CD4-positive, alpha-beta T cell treated with Interleukin-1 beta for 1 hour (primary cell): ENCODE measurements around the gene EIF4A2.
A peak's percentile ranks its signal among the peaks of the same experiment; 100 is the strongest.
"Not testable (repeated sequence)": the region's sequence is repeated elsewhere in the genome, so short reads cannot be mapped to it uniquely, and the experiment has no call there.

Experiments
- DNase-seq, 2 donors: peaks; one replicate each; pipeline ENCODE4 v3.0.0-alpha.2; 2020 to 2022

Gene EIF4A2

DNA sequence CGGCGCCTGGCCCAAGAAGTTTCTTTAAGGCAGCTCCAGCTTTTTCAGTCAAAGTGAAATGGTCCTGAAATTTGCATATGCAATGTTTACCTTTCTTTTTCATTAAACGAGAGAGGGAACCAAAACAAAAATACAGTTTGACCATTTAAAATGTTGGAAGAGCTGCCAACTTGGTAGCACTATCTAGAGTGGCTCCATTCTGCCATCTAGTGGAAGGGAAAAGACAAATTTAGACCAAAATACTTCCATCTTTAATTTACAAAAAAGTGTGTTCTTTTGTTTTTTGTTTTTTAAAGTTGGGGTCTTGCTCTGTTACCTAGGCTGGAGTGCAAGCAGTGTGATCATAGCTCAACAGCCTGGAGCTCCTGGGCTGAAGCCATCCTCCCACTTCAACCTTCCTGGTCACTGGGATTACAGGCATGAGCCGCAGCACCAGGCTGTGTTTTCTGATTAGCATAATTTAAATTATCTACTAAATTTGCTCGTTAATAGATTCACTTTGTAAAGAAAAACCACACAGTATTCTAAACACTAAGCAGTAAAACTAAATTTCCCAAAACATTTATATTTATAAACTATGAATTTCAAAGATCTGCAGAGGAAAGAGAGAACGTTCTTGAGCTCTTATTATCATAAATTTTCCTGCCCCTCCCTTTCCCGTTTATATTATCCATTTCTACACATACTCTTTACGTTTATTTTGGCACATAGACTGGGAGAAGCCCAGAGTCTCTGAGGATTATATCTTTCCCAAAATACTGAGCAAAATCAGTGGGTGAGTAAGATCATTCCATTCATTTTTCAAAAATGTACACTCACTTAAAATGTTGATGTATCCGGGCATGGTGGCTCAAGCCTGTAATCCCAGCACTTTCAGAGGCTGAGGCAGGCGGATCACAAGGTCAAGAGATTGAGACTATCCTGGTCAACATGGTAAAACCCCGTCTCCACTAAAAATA, 38.3 kb downstream of the EIF4A2 start:
- DNase-seq = peak in 1 of 2 donors; percentile 64

DNA sequence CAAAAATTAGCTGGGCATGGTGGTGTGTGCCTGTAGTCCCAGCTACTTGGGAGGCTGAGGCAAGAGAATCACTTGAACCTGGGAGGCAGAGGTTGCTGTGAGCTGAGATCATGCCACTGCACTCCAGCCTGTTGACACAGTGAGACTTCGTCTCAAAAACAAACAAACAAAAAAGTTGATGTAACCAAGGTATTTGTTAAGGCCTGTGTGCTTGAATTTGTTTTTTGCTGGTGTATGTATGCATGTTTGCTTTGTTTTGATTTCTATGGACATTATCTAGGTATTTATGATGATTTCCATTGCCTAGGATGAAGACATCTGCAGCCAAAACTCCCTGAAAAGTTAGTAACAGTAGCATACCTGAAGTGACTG, 39.0 kb downstream of the EIF4A2 start:
- not testable (repeated sequence) for DNase-seq

DNA sequence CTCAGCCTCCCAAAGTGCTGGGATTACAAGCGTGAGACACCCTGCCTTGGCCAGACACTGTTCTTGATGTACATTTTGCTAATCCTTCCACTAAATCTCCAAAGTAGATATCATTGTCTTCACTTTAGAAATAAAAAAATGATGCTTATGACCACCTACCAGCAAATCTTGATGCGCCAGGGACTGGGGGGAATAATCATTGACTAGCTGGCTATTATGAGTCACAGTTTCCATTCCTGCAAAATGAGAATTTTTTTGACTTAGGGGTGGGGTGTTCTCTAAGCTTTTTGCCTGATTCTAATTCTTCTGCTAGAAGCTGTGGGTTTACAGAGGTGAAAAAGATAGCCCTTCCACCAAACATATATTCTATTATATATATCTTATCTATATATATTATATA, 40.0 kb downstream of the EIF4A2 start:
- DNase-seq = no peak

DNA sequence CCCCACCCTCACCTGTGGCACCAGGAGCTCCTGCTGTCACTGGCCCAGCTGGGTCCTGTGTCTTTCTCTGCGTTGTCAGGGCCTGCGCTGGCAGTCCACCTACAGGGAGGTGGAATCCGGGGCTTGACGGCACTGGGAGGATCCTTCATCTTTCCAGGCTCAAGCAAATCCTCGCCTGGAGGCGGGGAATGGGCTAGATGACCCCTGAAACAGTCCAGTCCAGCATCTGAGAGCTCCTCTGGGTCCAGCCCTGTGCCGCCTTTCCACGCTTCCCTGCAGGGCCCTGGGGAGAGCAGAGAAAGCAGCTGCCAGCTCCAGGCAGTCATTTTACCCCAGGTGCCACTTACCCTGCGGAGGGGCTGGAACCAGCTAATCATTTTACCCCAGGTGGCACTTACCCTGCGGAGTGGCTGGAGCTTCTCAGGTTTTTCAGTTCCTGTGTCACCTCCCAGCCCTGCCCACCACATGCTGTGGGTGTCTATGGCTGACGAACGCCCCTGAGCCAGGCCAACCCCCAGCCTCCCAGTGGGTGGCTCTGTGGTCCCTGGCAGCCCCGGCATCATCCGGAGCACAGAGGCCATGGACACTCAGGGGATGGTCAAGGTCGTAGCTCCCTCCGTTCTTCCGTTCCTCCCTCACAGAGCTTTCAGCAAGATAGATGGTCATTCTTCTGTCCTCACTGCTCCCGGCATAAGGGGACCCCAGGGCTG, 41.2 kb downstream of the EIF4A2 start:
- no peak for DNase-seq

DNA sequence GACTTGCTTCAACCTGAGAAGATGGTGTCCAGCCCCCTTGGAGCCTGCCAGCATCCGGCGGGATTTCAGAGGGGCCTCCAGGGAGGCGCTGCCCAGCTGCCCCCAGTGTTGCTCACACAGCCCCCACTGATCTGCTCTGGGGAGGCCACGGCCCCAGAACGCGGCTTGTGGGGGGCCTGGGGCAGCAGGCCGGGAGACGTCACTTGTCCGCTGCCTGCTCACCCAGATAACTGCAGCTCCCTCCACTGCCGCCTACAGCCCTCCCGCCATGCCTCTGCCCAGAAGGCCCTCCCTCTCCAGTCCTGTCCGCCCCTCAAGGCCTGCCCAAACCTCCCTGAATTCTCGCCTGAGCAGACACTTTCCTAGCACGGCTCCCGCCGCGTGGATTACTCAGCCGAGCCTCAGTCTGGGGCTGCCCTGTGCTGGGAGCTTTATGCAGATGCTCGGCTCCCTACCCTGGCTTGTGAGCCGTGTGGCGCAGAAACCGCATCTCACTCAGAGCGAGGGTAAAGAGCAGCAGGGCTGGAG, 42.0 kb downstream of the EIF4A2 start:
- DNase-seq = no peak

DNA sequence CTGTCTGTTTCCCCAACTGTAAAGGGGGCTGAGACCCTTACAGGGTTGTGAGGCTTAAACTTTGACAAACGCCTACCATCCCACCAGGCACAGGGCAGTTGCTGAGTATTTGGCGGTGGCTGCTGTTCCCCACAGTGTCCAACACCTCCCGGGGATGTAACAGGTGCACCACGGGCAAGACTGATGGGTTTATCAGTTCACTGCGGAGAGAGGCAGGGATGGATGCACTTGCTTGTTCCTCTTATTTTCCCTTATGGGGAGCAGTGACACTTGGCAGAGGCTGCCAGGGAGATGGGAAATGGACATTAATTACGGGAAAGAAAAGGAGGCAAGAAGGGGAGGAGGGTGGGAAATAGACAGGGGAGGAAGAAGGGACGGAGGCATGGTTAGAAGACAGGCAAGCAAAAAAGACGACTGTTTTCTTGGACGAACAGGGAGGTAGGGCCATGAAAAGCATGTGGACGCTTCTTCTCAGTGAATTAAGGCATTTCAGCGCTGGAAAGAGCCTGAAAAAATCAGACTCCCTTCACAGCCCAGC, 42.6 kb downstream of the EIF4A2 start:
- no peak for DNase-seq

DNA sequence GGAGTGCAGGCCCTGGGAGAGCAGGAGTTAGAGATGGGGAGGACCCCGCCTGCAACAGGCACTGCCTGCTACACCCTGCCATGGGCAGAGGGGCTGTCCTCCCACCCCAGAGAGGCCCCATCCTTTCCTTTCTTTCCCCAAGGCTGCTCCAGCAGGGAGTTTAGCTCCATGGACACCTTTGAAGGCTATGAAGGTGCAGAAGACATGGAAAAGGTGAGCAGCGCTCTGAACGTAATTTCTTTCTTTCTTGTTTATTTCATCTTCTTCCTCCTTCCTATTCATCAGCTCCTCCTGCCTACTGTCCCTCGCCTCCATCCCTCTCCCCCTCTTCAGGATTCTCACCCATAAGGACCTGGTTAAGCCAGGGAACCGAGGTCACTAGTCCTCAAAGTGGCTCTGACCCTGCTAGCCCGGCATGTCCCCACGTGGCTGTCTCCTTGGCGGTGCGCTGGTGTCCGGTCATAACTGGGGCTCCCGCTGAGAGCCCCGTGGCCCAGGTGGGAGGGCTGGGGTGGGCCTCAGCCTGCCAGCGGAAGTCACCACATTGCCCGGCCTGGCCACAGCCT, 43.1 kb downstream of the EIF4A2 start:
- peak in 1 of 2 donors; percentile 20 for DNase-seq

DNA sequence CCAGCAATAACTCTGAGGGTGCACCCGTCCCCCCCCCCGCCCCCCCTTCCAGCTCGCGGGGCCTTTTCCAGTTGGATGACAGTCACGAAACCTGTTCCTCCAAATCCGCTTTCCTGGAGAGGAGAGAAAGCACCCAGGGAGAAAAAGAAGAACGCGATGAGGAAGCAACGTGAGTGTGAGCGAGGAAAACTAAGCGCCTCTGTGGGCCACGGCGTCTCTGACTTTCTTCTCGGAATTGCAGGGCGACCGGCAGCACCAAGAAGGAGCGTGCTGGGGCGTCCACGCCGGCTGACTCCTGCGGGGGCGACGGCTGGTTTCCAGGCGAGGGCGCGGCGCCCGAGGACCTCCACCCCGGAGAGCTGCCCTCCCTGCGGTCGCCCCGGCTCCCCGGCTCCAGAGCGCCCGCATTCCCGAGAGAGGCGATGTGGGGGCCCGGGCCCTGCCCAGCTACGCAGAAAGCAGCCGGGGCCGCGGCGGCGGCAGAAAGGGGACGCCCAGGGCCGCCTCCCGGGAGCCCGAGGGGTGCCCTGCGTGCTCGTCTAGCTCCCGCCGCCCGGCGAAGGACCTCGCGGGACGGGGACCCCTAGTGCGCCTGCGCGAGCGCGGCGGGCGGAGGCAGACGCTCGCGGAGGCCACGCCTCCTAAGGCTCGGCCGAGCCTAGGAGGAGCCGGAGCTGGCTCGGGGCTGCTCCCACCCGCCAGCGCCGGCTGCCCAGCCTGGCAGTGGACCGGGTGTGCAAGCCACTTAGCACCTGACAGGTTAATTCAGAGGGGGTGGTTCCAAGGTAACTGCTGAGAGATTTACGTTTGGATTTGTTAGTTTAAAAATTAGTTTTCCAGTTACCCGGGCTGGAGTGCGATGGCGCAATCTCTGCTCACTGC, 43.8 kb downstream of the EIF4A2 start:
- peak; percentile 90 for DNase-seq

DNA sequence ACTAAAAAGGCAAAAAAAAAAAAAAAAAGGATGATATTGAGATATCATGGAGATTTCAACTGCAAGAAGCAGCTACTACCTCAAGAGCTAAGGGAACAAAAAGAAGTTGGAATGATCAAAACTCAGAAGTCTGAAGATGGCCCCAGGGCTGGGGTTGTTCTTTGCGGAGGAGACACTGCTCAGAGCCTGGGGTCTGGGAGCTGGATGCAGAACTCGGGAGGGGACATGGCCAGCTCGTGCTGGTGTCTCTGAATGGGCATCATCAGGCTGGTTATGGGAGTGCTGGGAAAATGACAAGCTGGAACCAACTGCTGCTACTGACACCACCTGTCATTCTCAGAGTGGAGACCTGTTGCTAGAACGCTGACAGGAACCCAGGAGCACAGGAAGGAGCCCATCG, 45.0 kb downstream of the EIF4A2 start:
- no peak for DNase-seq

DNA sequence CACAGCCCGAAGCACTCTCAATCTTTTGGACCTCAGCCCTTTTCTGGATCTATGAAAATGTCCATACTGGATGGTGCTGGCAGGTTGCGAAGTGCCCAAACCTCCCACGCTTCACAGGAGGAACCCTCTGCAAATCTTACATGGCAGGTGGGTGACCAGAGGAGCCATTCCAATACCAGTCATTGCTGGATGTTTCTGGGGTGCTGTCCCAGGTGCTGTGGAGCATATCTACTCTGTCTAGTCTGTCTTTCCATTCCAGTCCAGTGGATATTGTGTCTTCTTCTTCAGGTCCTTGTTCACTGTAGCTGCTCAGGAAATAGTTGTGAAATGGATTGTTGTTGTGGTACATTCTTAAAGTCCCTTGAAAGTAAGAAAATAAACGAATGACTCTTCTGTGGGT, 48.4 kb downstream of the EIF4A2 start:
- DNase-seq = no peak

DNA sequence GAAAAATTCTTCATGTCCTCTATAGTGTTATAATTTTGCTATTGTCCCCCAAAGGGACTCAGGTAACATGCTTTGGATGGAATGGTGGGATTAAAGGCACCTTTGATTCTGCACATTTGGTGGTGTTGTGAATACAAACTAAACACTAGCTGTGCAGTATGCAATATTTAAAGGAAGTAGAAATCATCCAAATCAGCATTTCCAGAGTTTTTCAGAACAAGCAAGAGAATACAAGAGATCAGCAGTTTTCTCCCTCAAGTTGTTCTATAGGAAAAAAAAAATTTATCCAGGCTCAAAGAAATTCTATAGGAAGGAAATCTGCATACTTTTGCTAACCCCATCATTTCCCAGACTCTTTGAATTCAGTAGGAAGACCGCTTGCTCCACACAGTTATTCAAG, 48.9 kb downstream of the EIF4A2 start:
- DNase-seq = no peak
